Measurements from ENCODE around the gene PATZ1. TPM values are rescaled to one million over a fixed set of nuclear protein-coding genes. Genes with fewer than 3 reads are reported as not detected.

PATZ1 gene
- total and polyA plus RNA-seq, 7 donors, result 3.7 to 21.4 (median 17.4) TPM

DNA sequence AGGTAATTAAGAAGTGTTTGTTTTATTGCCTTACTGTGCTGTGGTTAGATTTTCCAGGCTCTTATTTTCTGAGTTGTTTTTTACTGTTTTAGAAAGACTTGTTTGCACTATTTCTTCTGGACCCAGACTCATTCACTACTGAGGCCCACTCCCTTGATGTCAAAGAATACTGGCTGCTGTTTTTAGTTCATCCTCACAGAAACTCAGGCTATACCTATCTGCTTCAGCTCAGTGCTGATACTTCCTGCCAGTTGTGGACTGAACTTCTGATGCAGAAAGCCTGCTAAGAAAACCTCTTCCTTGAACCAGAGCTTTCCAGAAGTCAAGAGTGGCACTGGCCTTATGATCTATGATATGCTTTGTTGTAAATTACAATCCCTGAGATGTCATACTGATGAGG lies 38.0 kb downstream of the PATZ1 start:
- intact Hi-C loops (cut with DNase I), result no loop called here
- DNase-seq, result no peak
- H3K4me1 ChIP-seq, result peaks cover 0 to 4% (median 1%) of the 10 kb centered on the region in 4 donors

DNA sequence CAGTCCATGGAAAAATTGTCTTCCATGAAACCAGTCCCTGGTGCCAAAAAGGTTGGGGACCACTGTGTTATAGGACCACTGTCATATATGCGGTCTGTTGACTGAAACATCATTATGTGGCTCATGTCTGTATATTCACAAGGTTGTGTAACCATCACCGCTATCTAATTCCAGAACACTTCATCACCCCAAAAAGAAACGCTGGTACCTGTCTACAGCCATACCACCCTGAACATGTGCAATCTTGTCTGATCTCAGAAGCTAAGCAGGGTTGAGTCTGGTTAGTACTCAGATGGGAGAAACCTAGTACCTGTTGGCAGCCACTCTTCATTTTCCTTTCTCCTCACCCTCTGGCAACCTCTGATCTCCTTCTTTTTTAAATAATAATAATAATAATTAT lies 41.0 kb downstream of the PATZ1 start:
- 92 to 94% methylated on average over 3 of the region's 3 CpGs for WGBS, 2 donors
- TF ChIP-seq, protein P1, sequence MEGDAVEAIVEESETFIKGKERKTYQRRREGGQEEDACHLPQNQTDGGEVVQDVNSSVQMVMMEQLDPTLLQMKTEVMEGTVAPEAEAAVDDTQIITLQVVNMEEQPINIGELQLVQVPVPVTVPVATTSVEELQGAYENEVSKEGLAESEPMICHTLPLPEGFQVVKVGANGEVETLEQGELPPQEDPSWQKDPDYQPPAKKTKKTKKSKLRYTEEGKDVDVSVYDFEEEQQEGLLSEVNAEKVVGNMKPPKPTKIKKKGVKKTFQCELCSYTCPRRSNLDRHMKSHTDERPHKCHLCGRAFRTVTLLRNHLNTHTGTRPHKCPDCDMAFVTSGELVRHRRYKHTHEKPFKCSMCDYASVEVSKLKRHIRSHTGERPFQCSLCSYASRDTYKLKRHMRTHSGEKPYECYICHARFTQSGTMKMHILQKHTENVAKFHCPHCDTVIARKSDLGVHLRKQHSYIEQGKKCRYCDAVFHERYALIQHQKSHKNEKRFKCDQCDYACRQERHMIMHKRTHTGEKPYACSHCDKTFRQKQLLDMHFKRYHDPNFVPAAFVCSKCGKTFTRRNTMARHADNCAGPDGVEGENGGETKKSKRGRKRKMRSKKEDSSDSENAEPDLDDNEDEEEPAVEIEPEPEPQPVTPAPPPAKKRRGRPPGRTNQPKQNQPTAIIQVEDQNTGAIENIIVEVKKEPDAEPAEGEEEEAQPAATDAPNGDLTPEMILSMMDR (IDR thresholded peaks at IDR 0.05), result no peak
- TF ChIP-seq POLR2A (IDR thresholded peaks at IDR 0.05), result no peak
- TF ChIP-seq POLR2AphosphoS5 (IDR thresholded peaks at IDR 0.05), result no peak
- no peak for TF ChIP-seq EP300 (IDR thresholded peaks at IDR 0.05)
- H3K27me3 ChIP-seq, result no peaks in the 10 kb centered on the region
- intact Hi-C loops (cut with DNase I), result no loop called here
- H3K36me3 ChIP-seq, result no peaks in the 10 kb centered on the region
- no peaks in the 10 kb centered on the region for H3K4me1 ChIP-seq
- H3K27ac ChIP-seq, result no peak overlapping the region
- no peak for DNase-seq
- H3K4me3 ChIP-seq, result no peak overlapping the region
- H3K9me3 ChIP-seq, result no peaks in the 10 kb centered on the region

More for the DNA sequence above, 38.0 kb downstream of the PATZ1 start:
- TF ChIP-seq EP300 (IDR thresholded peaks at IDR 0.05), result no peak
- Histone ChIP-seq H3K27me3 (no peaks in the 10 kb centered on the region), H3K4me3 (no peak overlapping the region), H3K9me3 (no peaks in the 10 kb centered on the region), H3K27ac (no peak overlapping the region), H3K36me3 (no peaks in the 10 kb centered on the region)

DNA sequence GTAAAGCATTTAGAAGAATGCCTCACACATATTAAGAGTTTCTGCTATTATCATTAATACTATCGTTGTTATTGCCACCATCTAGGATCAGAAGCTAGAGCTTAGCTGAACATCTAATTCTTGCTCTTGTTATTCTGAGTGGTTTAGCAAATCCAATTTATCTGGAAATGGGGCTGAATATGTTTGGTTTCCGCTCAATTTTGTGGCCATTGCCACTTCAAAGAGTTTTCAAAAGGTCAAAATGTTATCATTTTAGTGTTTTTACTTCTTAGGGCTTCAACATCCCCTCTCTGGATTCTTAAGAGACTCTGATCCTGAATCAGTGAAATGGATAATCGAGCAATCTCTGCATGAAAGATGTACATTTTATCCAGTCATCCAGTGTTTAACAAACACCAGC lies 43.6 kb downstream of the PATZ1 start:
- Histone ChIP-seq H3K4me1 (no peaks in the 10 kb centered on the region), H3K9me3 (no peaks in the 10 kb centered on the region), H3K4me3 (no peak overlapping the region), H3K27me3 (no peaks in the 10 kb centered on the region), H3K27ac (no peak overlapping the region), H3K36me3 (no peaks in the 10 kb centered on the region)
- WGBS, 2 donors, result 87 to 94% methylated on average over 3 of the region's 3 CpGs
- TF ChIP-seq EP300 (IDR thresholded peaks at IDR 0.05), result no peak
- TF ChIP-seq, protein P1 (IDR thresholded peaks at IDR 0.05), result no peak
- no peak for TF ChIP-seq POLR2AphosphoS5 (IDR thresholded peaks at IDR 0.05)
- no peak for TF ChIP-seq POLR2A (IDR thresholded peaks at IDR 0.05)
- intact Hi-C loops (cut with DNase I), result no loop called here
- no peak for DNase-seq

DNA sequence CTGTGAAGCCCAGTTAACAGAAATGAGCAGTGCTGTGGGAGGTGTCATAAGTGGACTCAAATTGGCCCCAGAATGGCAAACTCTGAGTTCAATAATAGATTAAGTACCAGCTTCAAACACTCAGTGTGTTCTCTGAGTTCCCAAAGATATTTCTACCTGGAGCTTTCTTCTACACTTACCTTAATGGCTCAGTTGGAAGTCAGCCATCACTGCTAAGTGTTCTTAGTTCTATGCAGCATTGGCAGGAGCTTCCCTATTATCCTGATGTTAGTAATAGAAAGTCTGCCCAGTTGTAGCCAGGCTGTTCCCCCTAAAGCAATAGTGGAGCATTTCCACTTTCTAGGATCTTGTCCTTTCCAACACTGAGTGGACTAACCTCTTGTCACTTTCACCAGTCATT lies 44.1 kb downstream of the PATZ1 start:
- H3K36me3 ChIP-seq, result no peaks in the 10 kb centered on the region
- intact Hi-C loops (cut with DNase I), result no loop called here
- no peak overlapping the region for H3K27ac ChIP-seq
- H3K4me3 ChIP-seq, result no peak overlapping the region
- no peak for DNase-seq
- no peaks in the 10 kb centered on the region for H3K27me3 ChIP-seq
- H3K4me1 ChIP-seq, result peaks cover 0 to 4% (median 1%) of the 10 kb centered on the region in 4 donors
- TF ChIP-seq POLR2AphosphoS5 (IDR thresholded peaks at IDR 0.05) (no peak), EP300 (IDR thresholded peaks at IDR 0.05) (no peak), POLR2A (IDR thresholded peaks at IDR 0.05) (no peak)
- TF ChIP-seq, protein P1 (IDR thresholded peaks at IDR 0.05), result no peak
- no peaks in the 10 kb centered on the region for H3K9me3 ChIP-seq

DNA sequence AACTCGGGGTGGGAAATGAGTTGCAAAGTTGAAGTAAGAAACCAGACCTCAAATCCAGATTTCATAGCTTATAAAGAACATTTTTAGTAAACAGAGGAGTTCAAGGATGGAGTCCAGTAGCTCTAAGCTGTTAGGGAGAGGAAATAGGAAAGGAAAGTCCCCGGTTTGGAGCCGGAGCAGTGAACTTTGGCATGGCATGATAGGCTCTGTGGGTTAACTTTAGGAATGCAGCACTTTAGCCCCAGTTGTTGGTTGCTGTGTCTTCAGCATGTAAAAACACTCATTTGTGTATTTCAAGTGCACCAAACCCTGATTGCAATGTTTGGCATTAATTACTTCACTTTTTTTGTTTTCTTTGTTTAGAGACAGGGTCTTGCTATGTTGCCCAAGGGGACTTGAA lies 45.2 kb downstream of the PATZ1 start:
- no peak for TF ChIP-seq POLR2A (IDR thresholded peaks at IDR 0.05)
- TF ChIP-seq, protein P1 (IDR thresholded peaks at IDR 0.05), result no peak
- no peak for TF ChIP-seq POLR2AphosphoS5 (IDR thresholded peaks at IDR 0.05)
- no peak for TF ChIP-seq EP300 (IDR thresholded peaks at IDR 0.05)
- Histone ChIP-seq H3K4me3 (no peak overlapping the region), H3K4me1 (peaks cover 0 to 16% (median 12%) of the 10 kb centered on the region in 4 donors), H3K27me3 (no peaks in the 10 kb centered on the region), H3K9me3 (no peaks in the 10 kb centered on the region), H3K27ac (no peak overlapping the region), H3K36me3 (no peaks in the 10 kb centered on the region)
- 22 to 68% methylated on average over 3 of the region's 3 CpGs for WGBS, 2 donors
- DNase-seq, result no peak
- intact Hi-C loops (cut with DNase I), result no loop called here
